Occipital lobe (tissue), 2 donors: Measurements from ENCODE around the gene CEBPA. TPM values are rescaled to one million over a fixed set of nuclear protein-coding genes. Genes with fewer than 3 reads are reported as not detected.
"Not testable (repeated sequence)": the region's sequence is repeated elsewhere in the genome, so short reads cannot be mapped to it uniquely, and the experiment has no call there.

Source experiments
- DNase-seq: peaks from one replicate; lab custom pipeline; 2025; lab: John Stamatoyannopoulos, UW
- total RNA-seq: library from RNA; depleted of rRNA; stranded (reverse); fragments of >200 nt; gene quantifications from one replicate; pipeline ENCODE4 v1.2.3, GENCODE V29; 2014

Gene CEBPA
- total RNA-seq, 1 donor from 2014 or later = 2.8 TPM

- no peak for DNase-seq
Measured at GRCh38 chr19:33301144-33301899, 1.0 kb downstream of the CEBPA start.

DNA sequence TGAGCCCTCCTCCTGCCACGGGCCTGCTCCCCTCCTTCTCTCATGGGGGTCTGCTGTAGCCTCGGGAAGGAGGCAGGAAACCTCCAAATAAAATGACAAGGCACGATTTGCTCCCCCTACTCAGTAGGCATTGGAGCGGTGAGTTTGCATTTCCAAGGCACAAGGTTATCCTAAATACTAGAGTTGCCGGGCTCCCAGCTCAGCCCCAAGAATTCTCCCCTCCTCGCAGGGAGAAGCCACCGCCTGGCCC lies 1.5 kb downstream of the CEBPA start:
- no peak for DNase-seq

- no peak for DNase-seq
Measured at GRCh38 chr19:33300009-33300893, 2.1 kb downstream of the CEBPA start.

DNA sequence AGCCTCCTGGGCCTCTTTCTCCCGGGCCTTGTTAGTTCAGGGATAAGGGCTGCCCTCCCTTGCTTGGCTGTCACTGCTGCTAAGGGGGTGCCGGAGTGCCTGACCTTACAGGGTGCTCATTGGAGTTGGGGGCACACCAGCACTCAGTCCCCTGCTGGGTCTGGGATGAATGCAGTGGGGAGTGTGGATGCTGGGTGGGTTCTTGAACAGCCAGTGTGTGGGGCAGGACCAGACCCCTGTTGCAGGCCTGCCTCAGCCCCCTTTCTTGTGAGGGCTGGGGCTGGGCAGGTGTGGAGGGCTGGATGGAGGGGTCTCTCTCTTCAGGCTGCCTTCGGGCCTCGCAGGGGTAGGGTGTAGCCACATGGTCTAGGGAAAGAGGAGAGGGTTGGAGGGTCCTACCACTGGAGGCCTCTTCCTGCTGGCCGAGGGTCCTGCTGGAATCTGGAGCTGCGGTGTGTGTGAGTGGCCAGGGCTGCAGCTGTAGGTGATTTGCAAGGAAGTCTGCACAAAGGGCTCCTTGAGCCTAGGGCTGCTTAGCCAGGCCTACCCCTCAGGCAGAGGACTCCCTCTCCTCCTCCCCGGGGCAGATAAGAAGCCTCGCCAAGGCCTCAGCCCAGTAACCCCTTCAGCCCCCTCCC lies 3.2 kb downstream of the CEBPA start:
- DNase-seq = no peak

GRCh38 chr19:33298146-33298911 lies 4.0 kb downstream of the CEBPA start:
- no peak for DNase-seq

DNA sequence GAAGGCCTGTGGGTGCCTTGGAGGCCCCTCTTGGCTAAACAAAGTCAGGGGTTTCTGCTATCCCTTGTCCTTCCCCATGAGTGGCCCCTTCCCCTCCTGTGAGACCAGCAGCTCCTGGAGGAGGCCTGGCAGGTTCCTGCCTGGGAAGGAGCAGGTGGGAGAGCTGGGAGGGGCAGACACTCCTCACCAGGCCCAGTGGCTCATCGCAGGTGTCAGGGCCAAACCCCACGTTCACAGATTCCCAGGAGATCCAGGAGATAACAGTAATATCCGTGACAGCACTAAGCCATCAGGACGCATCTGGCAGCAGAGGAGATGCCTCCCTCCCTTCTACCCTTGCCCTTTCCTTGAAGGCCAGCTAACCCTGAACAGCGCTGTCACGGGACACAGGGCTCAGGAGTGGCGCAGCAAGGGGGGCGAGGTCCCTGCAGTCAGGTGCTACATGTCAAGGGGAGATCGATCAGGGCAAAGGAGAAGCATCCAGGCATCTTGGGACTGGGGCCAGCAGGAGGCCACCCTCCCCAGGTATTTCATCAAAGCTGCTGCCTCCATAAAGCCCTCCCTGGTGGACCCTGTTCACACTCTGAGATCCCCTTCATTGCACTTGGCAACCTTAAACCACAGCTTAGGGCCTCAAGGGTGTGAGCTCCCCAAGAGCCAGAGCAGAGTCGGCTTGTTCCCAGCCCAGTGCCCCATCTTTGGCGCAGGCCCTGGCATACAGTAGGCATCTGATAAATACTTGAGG lies 4.8 kb downstream of the CEBPA start:
- no peak for DNase-seq

- DNase-seq = no peak
Measured at GRCh38 chr19:33296488-33296971, 5.8 kb downstream of the CEBPA start.

GRCh38 chr19:33295621-33296487 lies 6.5 kb downstream of the CEBPA start:
- DNase-seq = no peak

- DNase-seq = not testable (repeated sequence)
Measured at GRCh38 chr19:33295046-33295445, 7.3 kb downstream of the CEBPA start.

DNA sequence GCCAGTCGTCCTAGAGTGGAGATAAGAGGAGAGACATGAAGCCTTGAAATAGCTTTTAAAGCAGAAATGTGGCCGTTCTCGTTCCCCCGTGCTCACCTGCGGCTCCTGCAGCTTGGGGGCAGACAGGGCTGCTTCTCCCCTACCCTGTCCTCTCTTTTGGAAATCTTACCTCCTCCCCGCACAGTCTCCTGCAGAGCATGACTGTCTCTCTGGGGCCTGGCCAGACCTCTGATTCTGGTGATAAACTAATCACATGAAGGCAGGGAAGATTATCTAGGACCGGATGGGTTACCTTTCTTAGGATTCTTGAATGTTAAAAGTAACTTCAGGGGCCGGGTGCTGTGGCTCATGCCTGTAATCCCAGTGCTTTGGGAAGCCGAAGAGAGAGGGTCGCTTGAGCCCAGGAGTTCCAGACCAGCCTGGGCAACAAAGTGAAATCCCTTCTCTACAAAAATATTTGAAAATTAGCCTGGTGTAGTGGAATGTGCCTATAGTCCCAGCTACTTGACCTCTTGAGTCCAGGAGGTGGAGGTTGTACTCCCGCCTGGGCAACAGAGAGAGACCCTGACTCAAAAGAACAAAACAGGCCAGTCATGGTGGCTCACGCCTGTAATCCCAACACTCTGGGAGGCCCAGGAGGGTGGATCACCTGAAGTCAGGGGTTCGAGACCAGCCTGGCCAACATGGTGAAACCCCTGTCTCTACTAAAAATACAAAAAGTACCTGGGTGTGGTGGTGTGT lies 8.1 kb downstream of the CEBPA start:
- no peak for DNase-seq

DNA sequence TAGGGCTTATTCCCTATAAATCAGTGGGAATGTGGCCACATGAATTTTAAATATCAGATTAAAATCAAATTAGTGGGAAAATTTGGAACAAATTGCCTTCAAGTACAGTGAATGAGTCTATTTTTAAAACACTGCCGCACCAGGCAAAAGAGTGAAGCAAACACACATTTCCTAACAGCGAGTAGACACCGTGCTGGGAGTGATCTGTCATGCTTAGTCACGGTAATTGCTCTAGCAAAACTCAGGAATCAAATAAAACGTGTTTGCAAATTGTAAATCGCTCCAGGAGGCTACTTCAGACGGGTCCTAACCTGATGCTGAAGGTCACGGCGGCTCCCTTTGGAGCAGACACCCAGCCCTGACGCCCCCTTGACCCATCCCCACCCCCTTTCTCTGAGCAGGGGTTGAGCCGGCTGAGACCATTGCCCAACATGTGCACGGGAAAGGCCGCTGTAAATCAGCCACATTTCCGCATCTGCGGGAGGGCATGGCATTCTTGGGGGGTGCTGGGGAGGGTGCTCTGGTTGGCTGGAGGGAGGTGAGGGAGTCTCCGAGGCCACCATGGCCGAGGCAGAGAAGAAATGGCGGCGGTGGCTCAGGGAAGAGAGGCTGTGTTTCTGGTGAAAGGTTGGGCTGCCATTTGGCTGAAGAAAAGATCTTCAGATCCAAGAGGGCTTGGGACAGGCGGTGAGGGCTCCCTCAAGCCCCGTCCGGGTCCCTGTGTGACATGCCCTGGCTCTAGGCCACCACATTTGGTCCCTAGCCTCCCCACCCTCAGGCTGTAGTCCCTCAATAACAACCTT lies 8.9 kb downstream of the CEBPA start:
- no peak for DNase-seq

DNA sequence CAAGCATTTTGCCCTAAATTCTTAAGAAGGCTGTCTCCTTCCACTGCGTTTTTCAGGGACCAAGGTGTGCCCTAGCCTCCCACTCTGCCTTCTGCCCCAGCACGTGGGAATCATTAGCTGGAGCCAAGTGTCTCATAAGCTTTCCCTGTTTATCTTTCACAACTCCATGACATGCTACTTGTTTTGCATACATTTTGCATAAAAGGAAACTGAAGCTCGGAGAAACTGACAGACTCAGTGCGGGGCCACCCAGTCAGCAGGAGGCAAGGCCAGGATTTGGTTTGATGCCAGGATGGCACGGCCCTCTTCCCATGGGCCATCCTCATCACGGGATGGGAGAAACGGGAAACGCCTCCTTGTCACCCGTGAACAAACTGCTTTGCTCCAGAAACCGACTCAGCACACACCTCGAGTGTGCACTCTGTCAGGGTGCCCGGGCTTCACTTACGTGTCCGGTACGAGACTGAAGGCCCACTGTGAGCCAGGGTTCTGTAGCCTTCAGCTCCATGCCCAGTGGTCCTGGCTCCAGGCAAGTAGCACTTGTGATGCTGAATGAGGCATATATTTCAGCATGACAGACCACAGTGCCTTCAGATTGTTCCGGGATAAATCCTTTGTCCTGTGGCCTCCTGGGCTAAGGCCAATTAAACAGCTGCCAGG lies 9.6 kb downstream of the CEBPA start:
- DNase-seq = no peak

DNA sequence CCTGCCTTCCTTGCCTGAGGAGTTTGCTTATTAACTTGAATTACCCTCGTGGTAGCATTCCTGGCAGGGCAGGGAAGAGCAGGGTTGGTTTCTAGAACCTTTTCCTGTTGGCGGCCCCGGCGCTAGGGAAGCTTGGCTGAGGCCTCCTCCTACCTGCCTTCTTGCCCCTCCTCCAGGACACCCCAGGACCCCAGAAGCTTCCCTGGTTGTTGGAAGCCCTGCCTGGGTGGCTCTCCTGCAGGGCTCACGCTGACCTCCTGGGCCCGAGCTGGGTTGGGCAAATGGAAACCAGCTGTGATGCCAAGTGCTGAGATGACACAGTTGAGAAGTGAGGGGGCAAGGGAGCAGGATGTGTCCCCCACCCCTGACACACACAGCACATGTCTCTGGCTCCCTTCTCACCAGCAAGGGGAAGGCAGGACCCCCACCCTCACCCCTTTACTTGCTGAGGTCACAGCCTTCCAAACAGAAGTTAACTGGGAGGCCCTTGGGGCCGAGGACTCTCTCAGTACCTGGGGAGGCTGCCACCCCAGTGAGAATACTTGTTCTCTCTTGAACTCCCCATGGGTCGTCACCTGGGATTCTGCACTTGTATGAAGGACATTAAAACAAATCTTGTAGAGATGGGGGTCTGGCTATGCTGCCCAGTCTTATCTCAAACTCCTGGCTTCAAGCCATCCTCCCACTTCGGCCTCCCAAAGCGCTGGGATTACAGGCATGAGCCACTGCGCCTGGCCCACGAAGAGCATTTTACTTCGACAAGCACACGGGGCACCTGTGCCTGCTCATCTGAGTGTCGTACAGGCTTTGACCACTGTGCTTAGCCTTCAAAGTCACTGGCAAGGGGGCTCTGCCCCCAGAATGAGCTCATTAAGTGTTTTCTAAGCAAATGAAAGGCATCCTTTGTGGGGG lies 10.5 kb downstream of the CEBPA start:
- no peak for DNase-seq

- no peak for DNase-seq
Measured at GRCh38 chr19:33290956-33291622, 11.2 kb downstream of the CEBPA start.

- no peak for DNase-seq
Measured at GRCh38 chr19:33290082-33290815, 12.1 kb downstream of the CEBPA start.
